Smooth muscle cell (in vitro differentiated cells): ENCODE results near the gene RHOXF1. TPM values are rescaled to one million over a fixed set of nuclear protein-coding genes. Genes with fewer than 3 reads are reported as not detected.
A peak's percentile ranks its signal among the peaks of the same experiment; 100 is the strongest.

ENCODE experiments used
- DNase-seq: peaks from one replicate; lab custom pipeline; 2025; ENCODE audit not compliant: unreplicated experiment; lab: John Stamatoyannopoulos, UW
- H2AFZ ChIP-seq: fragments of 200-600 bp; sonication (generic); 2 replicates; pipeline ENCODE4 v1.6.0; 2016; ENCODE audit warnings: antibody characterized with exemption, low read depth, mild to moderate bottlenecking
- H3F3A ChIP-seq: fragments of 200-600 bp; sonication (generic); 2 replicates; pipeline ENCODE4 v1.6.0; 2017; ENCODE audit warnings: antibody characterized with exemption, low read depth
- H3K27ac ChIP-seq: fragments of 200-600 bp; sonication (generic); 2 replicates; pipeline ENCODE4 v1.5.1; 2016; ENCODE audit warnings: low read depth, mild to moderate bottlenecking
- H3K27me3 ChIP-seq: fragments of 200-600 bp; sonication (generic); 2 replicates; pipeline ENCODE4 v1.6.1; 2016; ENCODE audit warnings: low read depth, mild to moderate bottlenecking
- H3K36me3 ChIP-seq: fragments of 200-600 bp; sonication (generic); 2 replicates; pipeline ENCODE4 v1.5.1; 2016; ENCODE audit warnings: low read depth
- H3K4me1 ChIP-seq: fragments of 200-600 bp; sonication (generic); 2 replicates; pipeline ENCODE4 v1.5.1; 2016; ENCODE audit warnings: low read depth
- H3K4me2 ChIP-seq: fragments of 200-600 bp; sonication (generic); 2 replicates; pipeline ENCODE4 v1.6.0; 2016; ENCODE audit warnings: mild to moderate bottlenecking
- H3K4me3 ChIP-seq: fragments of 200-600 bp; sonication (generic); 2 replicates; pipeline ENCODE4 v1.5.1; 2016; ENCODE audit warnings: mild to moderate bottlenecking
- H3K79me2 ChIP-seq: fragments of 200-600 bp; sonication (generic); 2 replicates; pipeline ENCODE4 v1.6.0; 2016; ENCODE audit warnings: low read depth, mild to moderate bottlenecking
- H3K9ac ChIP-seq: fragments of 200-600 bp; sonication (generic); 2 replicates; pipeline ENCODE4 v1.6.0; 2016; ENCODE audit warnings: low read depth
- H3K9me3 ChIP-seq: fragments of 200-600 bp; sonication (generic); replicated peaks from 2 replicates; pipeline ENCODE4 v1.5.1; 2016; ENCODE audit warnings: low read depth
- H4K20me1 ChIP-seq: fragments of 200-600 bp; sonication (generic); 2 replicates; pipeline ENCODE4 v1.6.0; 2016; ENCODE audit warnings: low read depth
- CTCF ChIP-seq: fragments of 200-600 bp; sonication (generic); IDR thresholded peaks from 2 replicates; pipeline ENCODE4 v1.5.1; 2017; ENCODE audit warnings: borderline replicate concordance, mild to moderate bottlenecking, antibody characterized with exemption; ENCODE audit not compliant: insufficient read depth, poor library complexity, severe bottlenecking
- WGBS: methylation state at CpG from one replicate; pipeline ENCODE4 v1.1.7; 2016; ENCODE audit warnings: low lambda C conversion rate; 5-methylcytosine and 5-hydroxymethylcytosine counted together
- polyA plus RNA-seq: library from polyadenylated mRNA; unstranded; fragments of >200 nt; fragmentation: Nextera tagmentation; extraction: Ambion mirVana; gene quantifications from 2 replicates; pipeline ENCODE4 v1.2.1, GENCODE V29; 2016
- total RNA-seq: library from RNA; depleted of rRNA; stranded (reverse); fragments of >200 nt; gene quantifications from 2 replicates; pipeline ENCODE4 v1.2.3, GENCODE V29; 2014

The RHOXF1 gene
- total and polyA plus RNA-seq, 2 experiments from 2014 or later: not detected

DNA sequence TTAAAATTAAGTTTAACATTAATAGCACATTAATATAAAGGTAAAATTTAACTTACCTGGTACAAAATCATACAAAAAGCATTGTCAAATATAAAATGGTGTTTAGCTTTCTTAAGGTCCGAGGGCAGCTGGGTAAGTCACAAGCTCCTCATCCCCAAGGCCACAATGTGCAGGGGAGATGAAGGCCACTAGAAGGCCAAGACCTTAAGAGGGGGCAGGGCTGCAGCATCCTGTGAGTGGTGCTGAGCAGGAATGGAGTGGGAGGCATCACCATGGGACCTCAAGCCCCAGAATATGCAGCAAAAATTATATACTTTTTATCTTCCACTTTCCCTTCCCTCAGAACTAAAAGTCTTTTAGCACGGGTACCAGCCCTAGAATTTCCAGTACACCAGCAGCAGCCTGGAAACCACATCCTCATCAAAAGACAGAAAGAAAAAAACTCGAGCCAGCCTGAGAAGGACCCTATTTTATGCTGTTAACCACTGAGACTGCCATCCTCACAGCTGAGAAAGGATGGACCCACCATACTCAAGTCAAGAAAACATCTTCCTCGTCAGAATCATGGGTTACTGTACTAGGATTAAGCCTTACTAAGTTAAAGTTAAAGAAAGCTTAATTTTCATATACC is 29.7 kb upstream of the RHOXF1 start:
- no peak overlapping the region for H3K27ac ChIP-seq

GRCh38 chrX:120144178-120144844 is 28.6 kb upstream of the RHOXF1 start:
- H3F3A ChIP-seq: no peaks in the 10 kb centered on the region
- no peaks in the 10 kb centered on the region for H3K36me3 ChIP-seq
- no peak overlapping the region for H3K9ac ChIP-seq
- no peak for DNase-seq
- H2AFZ ChIP-seq: no peak overlapping the region
- no peaks in the 10 kb centered on the region for H3K4me1 ChIP-seq
- no peaks in the 10 kb centered on the region for H3K79me2 ChIP-seq
- no peaks in the 10 kb centered on the region for H3K27me3 ChIP-seq
- H3K9me3 ChIP-seq: peaks cover 6% of the 10 kb centered on the region
- H3K4me2 ChIP-seq: peak overlapping the region; percentile 44
- no peak overlapping the region for H3K27ac ChIP-seq
- no peaks in the 10 kb centered on the region for H4K20me1 ChIP-seq
- H3K4me3 ChIP-seq: peak overlapping the region; percentile 23
- no peak for TF ChIP-seq CTCF
- WGBS: 66% methylated on average over 12 of the region's 12 CpGs

More for the DNA sequence above, 29.7 kb upstream of the RHOXF1 start:
- DNase-seq: no peak
- H3K4me3 ChIP-seq: no peak overlapping the region
- no peaks in the 10 kb centered on the region for H3K36me3 ChIP-seq
- H3K79me2 ChIP-seq: no peaks in the 10 kb centered on the region
- H3K9me3 ChIP-seq: peaks cover 6% of the 10 kb centered on the region
- 65% methylated on average over 4 of the region's 4 CpGs for WGBS
- H3K9ac ChIP-seq: no peak overlapping the region
- no peak for TF ChIP-seq CTCF
- no peak overlapping the region for H3K4me2 ChIP-seq
- no peaks in the 10 kb centered on the region for H3K4me1 ChIP-seq
- H4K20me1 ChIP-seq: no peaks in the 10 kb centered on the region
- H3F3A ChIP-seq: no peaks in the 10 kb centered on the region
- H2AFZ ChIP-seq: no peak overlapping the region
- no peaks in the 10 kb centered on the region for H3K27me3 ChIP-seq

DNA sequence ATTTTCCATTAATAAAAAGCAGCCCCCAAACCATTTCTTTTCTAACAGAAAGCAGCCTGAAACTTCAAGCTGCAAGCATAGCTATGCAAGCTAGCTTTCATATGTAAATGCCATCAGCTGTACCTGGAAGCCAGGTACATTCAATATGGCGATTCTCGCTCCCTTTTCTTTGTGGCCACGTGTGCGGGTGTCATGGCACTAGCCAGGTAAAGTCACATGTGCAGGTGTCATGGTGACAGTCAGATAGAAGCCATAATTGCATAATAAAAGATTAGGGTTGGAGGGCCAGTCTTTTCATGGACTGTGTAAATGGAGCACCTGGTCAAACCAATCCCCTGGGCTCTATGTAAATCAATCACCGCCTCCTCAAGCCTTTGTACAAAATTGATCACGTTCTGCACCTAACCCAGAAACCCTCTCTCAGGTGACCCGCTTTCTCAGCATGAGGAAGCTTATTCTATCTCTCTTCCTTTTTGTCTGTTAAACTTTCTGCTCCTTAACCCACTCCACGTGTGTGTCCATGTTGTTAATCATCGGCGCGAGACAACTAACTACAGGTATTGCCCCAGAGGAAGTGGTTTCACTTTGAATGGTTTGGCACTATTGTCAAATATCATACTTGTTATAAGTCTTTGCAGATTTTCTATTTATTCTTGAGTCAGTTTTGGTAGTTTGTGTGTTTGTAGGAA is 24.7 kb upstream of the RHOXF1 start:
- H3K4me1 ChIP-seq: no peaks in the 10 kb centered on the region
- no peak for DNase-seq
- H3K79me2 ChIP-seq: no peaks in the 10 kb centered on the region
- H3F3A ChIP-seq: no peaks in the 10 kb centered on the region
- H4K20me1 ChIP-seq: no peaks in the 10 kb centered on the region
- H3K9ac ChIP-seq: no peak overlapping the region
- no peaks in the 10 kb centered on the region for H3K36me3 ChIP-seq
- no peaks in the 10 kb centered on the region for H3K27me3 ChIP-seq
- no peak overlapping the region for H3K4me3 ChIP-seq
- 73% methylated on average over 11 of the region's 11 CpGs for WGBS
- H3K9me3 ChIP-seq: no peaks in the 10 kb centered on the region
- H2AFZ ChIP-seq: no peak overlapping the region
- H3K27ac ChIP-seq: no peak overlapping the region
- no peak for TF ChIP-seq CTCF
- no peak overlapping the region for H3K4me2 ChIP-seq
